Transverse colon (tissue), 4 donors: ENCODE results near the gene HSPA1A. TPM values are rescaled to one million over a fixed set of nuclear protein-coding genes. Genes with fewer than 3 reads are reported as not detected.
A peak's percentile ranks its signal among the peaks of the same experiment; 100 is the strongest.
"Not testable (repeated sequence)": the region's sequence is repeated elsewhere in the genome, so short reads cannot be mapped to it uniquely, and the experiment has no call there.

Experiments
- DNase-seq: peaks from one replicate; pipeline ENCODE4 v3.0.0-alpha.2; 2019
- H3K27ac ChIP-seq, 4 donors: fragments of 200-600 bp; sonication (generic); 2 replicates each; pipeline ENCODE4 v1.5.1; 2016 to 2018; ENCODE audit warnings: inconsistent platforms in 4 of 4
- H3K27me3 ChIP-seq: fragments of 200-600 bp; sonication (generic); 2 replicates; pipeline ENCODE4 v1.5.1; 2017; ENCODE audit warnings: inconsistent platforms
- H3K36me3 ChIP-seq, 4 donors: fragments of 200-600 bp; sonication (generic); 2 replicates each; pipeline ENCODE4 v1.5.1; 2017 to 2019; ENCODE audit warnings: inconsistent platforms in 4 of 4
- H3K4me1 ChIP-seq, 4 donors: fragments of 200-600 bp; sonication (generic); 2 replicates each; pipeline ENCODE4 v1.5.1; 2017 to 2020; ENCODE audit warnings: inconsistent platforms in 4 of 4
- H3K4me3 ChIP-seq, 4 donors: fragments of 200-600 bp; sonication (generic); 1 replicate in 1 of 4; 2 replicates in 3 of 4; pipeline versions ENCODE4 v1.5.1 to v1.6.1; 2017 to 2019; ENCODE audit warnings: inconsistent platforms in 4 of 4
- H3K9me3 ChIP-seq, 2 donors: fragments of 200-600 bp; sonication (generic); 2 replicates each; pipeline ENCODE4 v1.5.1; 2017 to 2019; ENCODE audit warnings: inconsistent platforms in 2 of 2
- CTCF ChIP-seq, 5 experiments: fragments of 200-600 bp in 3 of 5; fragments of 450-650 bp in 2 of 5; sonication (generic) in 3 of 5; IDR thresholded peaks; 1 replicate in 2 of 5; 2 replicates in 3 of 5; pipeline ENCODE4 v1.5.1; 2016 to 2017; ENCODE audit warnings: antibody characterized with exemption in 5 of 5, inconsistent platforms in 3 of 5, mild to moderate bottlenecking in 2 of 5, moderate library complexity in 1 of 5
- EP300 ChIP-seq: sonication (generic); formaldehyde crosslinking; IDR thresholded peaks from one replicate; pipeline ENCODE4 v1.6.1; 2017; ENCODE audit warnings: antibody characterized with exemption, low read depth
- POLR2A ChIP-seq: fragments of 450-650 bp; IDR thresholded peaks from one replicate; pipeline ENCODE4 v1.6.1; 2016; ENCODE audit warnings: antibody characterized with exemption, mild to moderate bottlenecking, moderate library complexity
- POLR2AphosphoS5 ChIP-seq, 3 donors: sonication (generic); formaldehyde crosslinking; IDR thresholded peaks; one replicate each; pipeline ENCODE4 v1.6.1; 2016; ENCODE audit warnings: antibody characterized with exemption in 3 of 3
- WGBS, 2 donors: methylation state at CpG; one replicate each; pipeline ENCODE4 v1.1.5; 2018; ENCODE audit warnings: low coverage in 1 of 2; 5-methylcytosine and 5-hydroxymethylcytosine counted together
- in situ Hi-C, 4 donors: fragments of 200-750 bp; cut with MboI; loops; one replicate each; pipeline versions ENCODE4 v1.15.0 to v1.15.1; 2017; ENCODE audit warnings: low sequenced_read_pairs in 3 of 4, low pct_ligation_motif_present in 1 of 4, low pct_unique_long_range_greater_than_20kb in 1 of 4
- intact Hi-C: fragments of 100-400 bp; cut with DNase I; formaldehyde crosslinking; loops from one replicate; pipeline ENCODE4 v1.15.1; 2023; ENCODE audit warnings: low total_unique reads
- total RNA-seq, 4 donors: library from RNA; depleted of rRNA; stranded (reverse); fragments of >200 nt; gene quantifications; one replicate each; pipeline ENCODE4 v1.1.0, GENCODE V29; 2016

HSPA1A gene
- total RNA-seq, 4 donors from 2014 or later: 192 to 247 (median 221) TPM

- Histone ChIP-seq H3K27me3 (no peaks in the 10 kb centered on the region), H3K4me1 (peaks cover 6 to 24% (median 13%) of the 10 kb centered on the region in 4 donors), H3K9me3 (no peaks in the 10 kb centered on the region), H3K36me3 (peaks cover 0 to 3% (median 0%) of the 10 kb centered on the region in 4 donors), H3K27ac (peak overlapping the region; percentile 91 to 97 (median 96)), H3K4me3 (peak overlapping the region; percentile 55 to 68 (median 64))
- in situ Hi-C loops: no loop called here
- intact Hi-C loops: no loop called here
- 11 to 39% methylated on average over 2 to 7 of the region's 7 CpGs for WGBS, 2 donors
- DNase-seq: no peak
- no peak for TF ChIP-seq POLR2AphosphoS5 (IDR thresholded peaks at IDR 0.05)
Observed at GRCh38 chr6:31805939-31806469, 9.3 kb upstream of the HSPA1A start.

GRCh38 chr6:31806470-31807272, 8.7 kb upstream of the HSPA1A start, which contains the start of gene LSM2:
Gene LSM2 (minus strand): TSS chr6:31806966. CDS start chr6:31806757, 209 bp downstream.
- Histone ChIP-seq H3K36me3 (peaks cover 0 to 3% (median 0%) of the 10 kb centered on the region in 4 donors), H3K9me3 (no peaks in the 10 kb centered on the region), H3K27me3 (no peaks in the 10 kb centered on the region), H3K4me3 (peak within 1 kb of the TSS; percentile 55 to 68 (median 64)), H3K27ac (peak within 1 kb of the TSS; percentile 91 to 97 (median 96)), H3K4me1 (peaks cover 6 to 24% (median 13%) of the 10 kb centered on the region in 4 donors)
- TF ChIP-seq POLR2AphosphoS5 (IDR thresholded peaks at IDR 0.05) (peak; percentile 91 to 94 (median 94)), EP300 (peak; percentile 5), POLR2A (peak; percentile 90), CTCF (IDR thresholded peaks at IDR 0.05) (peak in 3 of 5 experiments; percentile 10 to 47 (median 16))
- intact Hi-C loops (no loop called here), in situ Hi-C loops (no loop called here)
- DNase-seq: peak; percentile 98
- WGBS, 2 donors: 1% methylated on average over 46 of the region's 51 CpGs; no CpG with 5 or more reads in 1 of the 2 donors

- H3K36me3 ChIP-seq, H3K9me3 ChIP-seq, in situ Hi-C loops, H3K4me3 ChIP-seq, H3K27ac ChIP-seq, DNase-seq, H3K27me3 ChIP-seq, intact Hi-C loops: not testable (repeated sequence)
- 88 to 100% methylated on average over 6 to 10 of the region's 10 CpGs for WGBS, 2 donors
- H3K4me1 ChIP-seq: peaks cover 12 to 33% (median 19%) of the 10 kb centered on the region in 4 donors
Observed at GRCh38 chr6:31808599-31808998, 6.7 kb upstream of the HSPA1A start.

GRCh38 chr6:31811645-31812044, 3.7 kb upstream of the HSPA1A start:
- H3K4me1 ChIP-seq: peaks cover 14 to 24% (median 19%) of the 10 kb centered on the region in 4 donors
- 97 to 100% methylated on average over 2 to 12 of the region's 12 CpGs for WGBS, 2 donors
- no peaks in the 10 kb centered on the region for H3K9me3 ChIP-seq
- TF ChIP-seq POLR2A (no peak), EP300 (no peak), POLR2AphosphoS5 (IDR thresholded peaks at IDR 0.05) (no peak), CTCF (IDR thresholded peaks at IDR 0.05) (no peak)
- intact Hi-C loops: no loop called here
- H3K27me3 ChIP-seq: no peaks in the 10 kb centered on the region
- no peak overlapping the region for H3K4me3 ChIP-seq
- DNase-seq: no peak
- no peak overlapping the region for H3K27ac ChIP-seq
- in situ Hi-C loops: no loop called here
- no peaks in the 10 kb centered on the region for H3K36me3 ChIP-seq

- 83 to 92% methylated on average over 2 to 7 of the region's 7 CpGs for WGBS, 2 donors
- in situ Hi-C loops (no loop called here), intact Hi-C loops (no loop called here)
- Histone ChIP-seq H3K4me1 (peaks cover 12 to 27% (median 24%) of the 10 kb centered on the region in 4 donors), H3K27ac (peak overlapping the region; percentile 96 to 99 (median 98)), H3K36me3 (no peaks in the 10 kb centered on the region), H3K27me3 (no peaks in the 10 kb centered on the region), H3K4me3 (peak overlapping the region in 1 of 4 donors; percentile 65), H3K9me3 (no peaks in the 10 kb centered on the region)
- TF ChIP-seq POLR2AphosphoS5 (IDR thresholded peaks at IDR 0.05): no peak
- TF ChIP-seq EP300: no peak
- no peak for TF ChIP-seq POLR2A
- no peak for TF ChIP-seq CTCF (IDR thresholded peaks at IDR 0.05)
- DNase-seq: no peak
Observed at GRCh38 chr6:31813465-31813849, 1.9 kb upstream of the HSPA1A start.
